DOHH2 (cell line): Measurements from ENCODE around the gene HAT1.

Source experiments
- CTCF ChIP-seq: fragments of 200-600 bp; sonication (generic); IDR thresholded peaks from one replicate; pipeline ENCODE4 v1.5.1; 2014; ENCODE audit warnings: antibody characterized with exemption, mild to moderate bottlenecking, low read depth, low read length; ENCODE audit not compliant: poor library complexity, severe bottlenecking
- EZH2phosphoT487 ChIP-seq: fragments of 200-600 bp; sonication (generic); IDR thresholded peaks from 2 replicates; pipeline ENCODE4 v1.6.1; 2017; ENCODE audit warnings: borderline replicate concordance, mild to moderate bottlenecking, antibody characterized with exemption, low read length, moderate library complexity, mixed read lengths

- TF ChIP-seq CTCF: no peak
- no peak for TF ChIP-seq EZH2phosphoT487
These were observed 73.3 kb downstream of the HAT1 start for GRCh38 chr2:171995586-171995985.
